DOHH2 (cell line): ENCODE results near the gene GRIA2.

ENCODE experiments used
- CTCF ChIP-seq: fragments of 200-600 bp; sonication (generic); IDR thresholded peaks from one replicate; pipeline ENCODE4 v1.5.1; 2014; ENCODE audit warnings: antibody characterized with exemption, mild to moderate bottlenecking, low read depth, low read length; ENCODE audit not compliant: poor library complexity, severe bottlenecking
- EZH2phosphoT487 ChIP-seq: fragments of 200-600 bp; sonication (generic); IDR thresholded peaks from 2 replicates; pipeline ENCODE4 v1.6.1; 2017; ENCODE audit warnings: borderline replicate concordance, mild to moderate bottlenecking, antibody characterized with exemption, low read length, moderate library complexity, mixed read lengths

- TF ChIP-seq CTCF: no peak
- no peak for TF ChIP-seq EZH2phosphoT487
Measured at GRCh38 chr4:157293673-157294072, 73.1 kb downstream of the GRIA2 start.
